ENCODE results near the gene CACNA2D2.

DNA sequence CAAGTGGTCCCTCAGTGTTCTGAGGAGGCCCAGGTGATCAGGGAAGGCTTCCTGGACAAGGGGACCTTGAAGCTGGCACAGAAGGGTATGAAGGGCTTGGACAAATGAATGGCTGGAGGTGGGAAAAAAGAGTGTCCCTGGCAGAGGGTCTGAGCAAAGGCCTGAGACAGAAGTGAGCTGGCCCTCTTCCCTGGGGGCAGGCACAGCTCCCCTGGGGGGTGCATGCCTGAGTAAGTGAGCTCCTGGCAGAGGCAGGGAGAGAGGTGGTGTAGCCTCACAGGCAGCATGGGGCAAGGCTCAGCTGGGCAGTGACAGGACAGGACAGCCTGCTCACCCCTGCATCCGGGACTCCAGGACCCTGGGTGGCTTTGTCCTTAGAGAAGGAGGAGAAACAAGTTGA is 5.4 kb upstream of the CACNA2D2 start:
- TF ChIP-seq, protein P1, sequence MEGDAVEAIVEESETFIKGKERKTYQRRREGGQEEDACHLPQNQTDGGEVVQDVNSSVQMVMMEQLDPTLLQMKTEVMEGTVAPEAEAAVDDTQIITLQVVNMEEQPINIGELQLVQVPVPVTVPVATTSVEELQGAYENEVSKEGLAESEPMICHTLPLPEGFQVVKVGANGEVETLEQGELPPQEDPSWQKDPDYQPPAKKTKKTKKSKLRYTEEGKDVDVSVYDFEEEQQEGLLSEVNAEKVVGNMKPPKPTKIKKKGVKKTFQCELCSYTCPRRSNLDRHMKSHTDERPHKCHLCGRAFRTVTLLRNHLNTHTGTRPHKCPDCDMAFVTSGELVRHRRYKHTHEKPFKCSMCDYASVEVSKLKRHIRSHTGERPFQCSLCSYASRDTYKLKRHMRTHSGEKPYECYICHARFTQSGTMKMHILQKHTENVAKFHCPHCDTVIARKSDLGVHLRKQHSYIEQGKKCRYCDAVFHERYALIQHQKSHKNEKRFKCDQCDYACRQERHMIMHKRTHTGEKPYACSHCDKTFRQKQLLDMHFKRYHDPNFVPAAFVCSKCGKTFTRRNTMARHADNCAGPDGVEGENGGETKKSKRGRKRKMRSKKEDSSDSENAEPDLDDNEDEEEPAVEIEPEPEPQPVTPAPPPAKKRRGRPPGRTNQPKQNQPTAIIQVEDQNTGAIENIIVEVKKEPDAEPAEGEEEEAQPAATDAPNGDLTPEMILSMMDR (IDR thresholded peaks at IDR 0.05): no peak
- no peak for TF ChIP-seq POLR2AphosphoS5 (IDR thresholded peaks at IDR 0.05; ENCODE audit: insufficient read depth in 1 of 2, low read depth in 1 of 2)
